Measurements from ENCODE around the gene KCTD21. TPM values are rescaled to one million over a fixed set of nuclear protein-coding genes. Genes with fewer than 3 reads are reported as not detected.

The KCTD21 gene
- total RNA-seq, 1 experiment from 2014 or later = 10.2 TPM

DNA sequence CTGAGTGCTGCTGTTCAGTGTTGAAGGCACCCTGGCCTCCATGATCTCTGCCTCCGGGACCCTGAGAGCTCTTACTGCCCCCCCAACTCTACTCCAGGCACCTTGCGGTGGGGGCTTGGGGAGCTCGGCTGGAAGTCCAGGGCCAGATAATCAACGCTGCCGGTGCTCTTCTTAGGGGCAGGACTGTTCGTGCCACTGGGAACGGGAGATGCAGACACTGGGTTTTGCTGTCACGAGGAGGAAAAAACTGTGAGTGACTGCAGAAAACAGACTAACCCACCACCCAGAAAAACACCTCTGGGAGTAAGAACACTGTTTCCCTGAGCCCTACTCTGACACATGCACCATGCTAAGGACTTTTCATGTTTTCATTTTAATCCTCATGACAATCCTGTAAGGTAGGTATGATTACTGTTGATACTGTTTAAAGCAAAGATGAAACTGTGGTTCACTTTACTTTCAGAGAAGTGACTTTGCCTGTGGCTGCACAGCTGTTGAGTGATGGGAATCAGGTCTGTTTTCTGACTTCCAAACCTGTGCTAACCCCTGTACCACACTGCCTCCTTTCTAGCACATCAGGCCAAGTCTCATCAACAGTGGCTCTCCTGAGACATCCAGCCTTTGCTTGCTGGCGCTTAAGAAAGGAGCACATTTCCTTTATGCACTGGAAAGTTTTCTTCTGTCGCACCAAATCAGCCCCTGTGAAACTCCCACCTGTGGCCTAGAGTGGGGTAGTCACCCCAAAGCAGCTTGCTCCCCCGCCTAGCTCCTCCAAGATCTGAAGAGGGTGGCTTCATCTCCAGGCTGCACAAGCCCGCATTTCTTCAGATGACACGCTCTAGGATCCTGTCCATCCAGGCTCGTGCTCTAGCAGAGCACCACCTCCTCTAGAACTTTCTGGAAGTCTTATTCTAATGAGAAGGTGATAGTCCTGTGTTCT is 32.1 kb upstream of the KCTD21 start:
- no peak for DNase-seq (ENCODE audit: unreplicated experiment)
- no TSS peak for BruUV-seq (replicated peaks)
- TF ChIP-seq CTCF (IDR thresholded peaks at IDR 0.05; ENCODE audit: unreplicated experiment) = no peak
- Mint-ChIP-seq H3K9me3 (ENCODE audit: unreplicated experiment) (no peaks in the 10 kb centered on the region), H3K36me3 (ENCODE audit: insufficient read depth, unreplicated experiment) (peaks cover 4% of the 10 kb centered on the region), H3K27me3 (ENCODE audit: insufficient read depth, unreplicated experiment) (no peaks in the 10 kb centered on the region), H3K4me3 (ENCODE audit: unreplicated experiment) (no peak overlapping the region), H3K4me1 (ENCODE audit: insufficient read depth, unreplicated experiment) (peaks cover 6% of the 10 kb centered on the region), H3K27ac (ENCODE audit: low read depth, unreplicated experiment) (no peak overlapping the region)
- ChIA-PET POLR2A (interaction anchor here (0.5 to 0.6 kb wide), 2 partner anchors 27 to 683 kb away, joined by 3 read pairs; no protein-coding TSS in a partner anchor), CTCF (interaction anchor here (1.2 to 1.4 kb wide), 2 partner anchors 344 kb away, joined by 5 to 6 read pairs; no protein-coding TSS in a partner anchor)
- intact Hi-C loops (cut with micrococcal nuclease) = no loop called here

GRCh38 chr11:78219493-78220217 is 31.2 kb upstream of the KCTD21 start:
- ChIA-PET CTCF (interaction anchor here (1.2 kb wide), 1 partner anchor 345 kb away, joined by 5 read pairs; no protein-coding TSS in a partner anchor), POLR2A (no interaction called here)
- Mint-ChIP-seq H3K27me3 (ENCODE audit: insufficient read depth, unreplicated experiment) (no peaks in the 10 kb centered on the region), H3K9me3 (ENCODE audit: unreplicated experiment) (no peaks in the 10 kb centered on the region), H3K4me1 (ENCODE audit: insufficient read depth, unreplicated experiment) (peaks cover 6% of the 10 kb centered on the region), H3K36me3 (ENCODE audit: insufficient read depth, unreplicated experiment) (peaks cover 9% of the 10 kb centered on the region), H3K4me3 (ENCODE audit: unreplicated experiment) (no peak overlapping the region), H3K27ac (ENCODE audit: low read depth, unreplicated experiment) (no peak overlapping the region)
- BruUV-seq (replicated peaks) = no TSS peak
- TF ChIP-seq CTCF (IDR thresholded peaks at IDR 0.05; ENCODE audit: unreplicated experiment) = no peak
- no peak for DNase-seq (ENCODE audit: unreplicated experiment)
- intact Hi-C loops (cut with micrococcal nuclease) = no loop called here

- Mint-ChIP-seq H3K4me3 (ENCODE audit: unreplicated experiment) (no peak overlapping the region), H3K27ac (ENCODE audit: low read depth, unreplicated experiment) (no peak overlapping the region), H3K4me1 (ENCODE audit: insufficient read depth, unreplicated experiment) (peaks cover 6% of the 10 kb centered on the region), H3K36me3 (ENCODE audit: insufficient read depth, unreplicated experiment) (peaks cover 9% of the 10 kb centered on the region), H3K9me3 (ENCODE audit: unreplicated experiment) (no peaks in the 10 kb centered on the region), H3K27me3 (ENCODE audit: insufficient read depth, unreplicated experiment) (no peaks in the 10 kb centered on the region)
- intact Hi-C loops (cut with micrococcal nuclease) = no loop called here
- CTCF ChIA-PET = interaction anchor here (1.2 to 2.5 kb wide), 2 partner anchors 345 kb away, joined by 5 to 12 read pairs; no protein-coding TSS in a partner anchor
- BruUV-seq (replicated peaks) = no TSS peak
- POLR2A ChIA-PET = no interaction called here
- no peak for TF ChIP-seq CTCF (IDR thresholded peaks at IDR 0.05; ENCODE audit: unreplicated experiment)
- DNase-seq (ENCODE audit: unreplicated experiment) = no peak
These were observed 30.5 kb upstream of the KCTD21 start for GRCh38 chr11:78218707-78219492.

Measured in MCF 10A (cell line).